Measurements from ENCODE around the gene RUNX2.
"Not testable (repeated sequence)": the region's sequence is repeated elsewhere in the genome, so short reads cannot be mapped to it uniquely, and the experiment has no call there.

RUNX2 gene

DNA sequence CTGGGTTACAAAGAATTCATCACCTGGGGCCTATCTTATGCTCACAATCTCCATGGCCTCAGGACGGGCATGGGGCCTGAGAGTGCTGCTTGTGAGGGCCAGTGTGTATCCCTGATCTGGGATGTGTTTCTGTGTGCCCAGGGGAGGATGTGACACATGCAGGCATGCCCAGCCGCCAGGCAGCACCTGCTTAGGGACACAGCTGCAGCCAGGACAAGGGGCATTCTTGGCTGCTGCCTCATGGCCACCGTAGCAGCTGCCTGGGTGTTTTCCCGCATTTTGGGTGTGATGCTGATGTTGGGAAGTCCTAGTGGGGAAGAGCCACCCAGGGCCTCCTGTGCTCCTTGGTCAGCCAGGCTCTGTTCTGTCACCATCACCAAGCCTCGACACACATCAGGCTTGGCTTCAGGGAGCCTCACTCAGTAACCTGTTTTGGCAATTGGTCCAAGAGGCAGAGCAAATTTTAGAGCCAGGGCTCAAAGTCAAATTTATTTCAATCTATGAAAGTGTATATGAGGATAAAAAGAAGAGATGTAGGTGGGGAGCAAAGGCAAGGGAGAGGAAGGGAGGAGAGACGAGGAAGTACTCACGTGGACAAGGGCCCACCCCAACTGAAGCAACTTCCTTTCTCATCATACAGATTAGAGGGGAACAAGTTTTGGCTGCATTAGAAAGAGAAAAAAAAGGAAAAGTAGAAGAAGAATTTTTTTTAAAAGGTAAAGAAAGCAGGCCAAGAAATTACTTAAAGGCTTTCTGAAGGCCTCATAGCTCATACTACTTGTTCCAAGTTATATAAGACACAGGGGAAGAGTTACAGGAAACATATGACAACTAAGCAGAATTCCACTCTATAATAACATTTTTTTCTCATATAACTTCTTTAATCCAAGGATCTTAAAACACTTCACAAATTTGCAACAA is 319.5 kb downstream of the RUNX2 start:
- peak; percentile 22 for DNase-seq (ENCODE audit: low spot score)

- DNase-seq (ENCODE audit: low spot score) = no peak
Observed at GRCh38 chr6:45648262-45648620, 320.1 kb downstream of the RUNX2 start.

GRCh38 chr6:45650524-45651135 is 322.5 kb downstream of the RUNX2 start:
- DNase-seq (ENCODE audit: low spot score) = no peak

- no peak for DNase-seq (ENCODE audit: low spot score)
Observed at GRCh38 chr6:45651301-45651700, 323.2 kb downstream of the RUNX2 start.

DNA sequence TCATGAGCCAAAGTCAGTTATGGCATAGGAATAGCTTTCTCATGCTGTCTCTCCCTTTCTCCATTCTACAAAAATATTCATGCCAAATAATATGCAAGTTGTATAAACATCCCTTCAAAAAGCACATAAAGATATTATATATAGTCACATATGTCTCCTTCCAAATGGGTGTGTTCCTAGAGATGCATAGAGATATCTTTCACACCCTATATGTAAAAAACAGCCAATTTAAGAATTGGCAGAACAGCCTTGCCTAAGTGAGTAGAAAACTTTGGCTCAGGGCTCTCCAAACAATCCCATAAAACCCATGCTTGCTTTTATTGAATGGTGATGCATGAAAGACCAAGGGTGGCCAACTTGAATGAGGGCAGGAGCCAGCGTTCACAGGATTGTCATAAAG is 324.3 kb downstream of the RUNX2 start:
- DNase-seq (ENCODE audit: low spot score) = no peak

DNA sequence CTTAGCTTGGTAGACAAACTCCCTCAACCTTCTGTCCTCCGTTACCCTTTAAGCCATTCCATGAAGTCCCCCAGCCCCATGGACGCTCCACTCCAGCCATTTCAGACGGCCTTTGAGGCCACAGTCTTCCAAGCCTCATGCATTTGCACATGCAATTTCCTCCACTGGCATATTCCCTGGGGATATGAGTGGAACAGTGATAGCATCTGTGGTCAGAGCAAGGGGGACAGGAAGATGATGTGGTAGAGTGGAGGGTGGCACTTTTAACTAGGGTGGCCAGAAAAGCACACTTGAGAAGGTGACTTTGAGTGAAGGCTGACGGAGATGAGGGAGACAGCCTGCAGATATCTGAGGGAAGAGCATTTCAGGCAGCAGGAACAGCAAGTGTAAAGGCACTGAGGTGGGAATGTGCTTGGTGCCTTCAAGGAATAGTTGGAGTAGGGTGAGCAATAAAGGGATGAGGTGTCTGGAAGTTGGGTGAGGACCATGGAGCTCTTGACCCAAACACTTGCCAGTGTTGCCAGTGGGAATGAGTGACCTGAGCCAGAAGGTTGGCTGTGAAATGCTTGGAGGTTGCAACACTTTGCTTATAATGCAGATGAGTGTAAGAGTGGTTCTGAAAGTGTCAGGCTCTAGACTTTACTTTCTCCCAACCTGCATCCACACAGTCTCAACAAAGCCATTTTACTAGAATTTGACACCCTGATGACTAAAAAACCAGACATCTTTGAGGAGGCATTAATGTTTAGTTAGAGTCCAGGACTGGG is 325.2 kb downstream of the RUNX2 start:
- no peak for DNase-seq (ENCODE audit: low spot score)

- DNase-seq (ENCODE audit: low spot score) = no peak
Observed at GRCh38 chr6:45654673-45655072, 326.5 kb downstream of the RUNX2 start.

- DNase-seq (ENCODE audit: low spot score) = no peak
Observed at GRCh38 chr6:45655745-45656476, 327.8 kb downstream of the RUNX2 start.

GRCh38 chr6:45657226-45657625 is 329.1 kb downstream of the RUNX2 start:
- DNase-seq (ENCODE audit: low spot score) = no peak

DNA sequence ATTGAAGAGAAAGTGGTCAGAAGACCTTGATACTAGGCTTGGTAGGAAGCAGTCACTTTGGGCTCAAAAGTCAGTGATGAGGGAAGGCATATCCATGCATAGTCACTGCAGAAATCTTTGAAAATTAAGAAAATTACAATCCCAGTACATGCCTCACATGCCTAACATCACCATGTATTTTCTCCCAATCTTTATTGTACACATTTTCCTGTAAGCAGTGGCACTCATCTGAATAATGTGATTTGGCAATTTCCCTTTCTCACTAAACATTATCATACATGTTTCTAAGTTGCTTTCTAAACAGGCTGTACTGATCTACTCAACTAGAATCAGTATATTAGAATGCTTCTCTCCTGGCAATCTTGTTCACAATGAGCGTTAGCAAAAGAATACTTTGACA is 330.3 kb downstream of the RUNX2 start:
- no peak for DNase-seq (ENCODE audit: low spot score)

GRCh38 chr6:45658958-45659357 is 330.8 kb downstream of the RUNX2 start:
- peak; percentile 46 for DNase-seq (ENCODE audit: low spot score)

- DNase-seq (ENCODE audit: low spot score) = no peak
Observed at GRCh38 chr6:45661661-45662060, 333.5 kb downstream of the RUNX2 start.

DNA sequence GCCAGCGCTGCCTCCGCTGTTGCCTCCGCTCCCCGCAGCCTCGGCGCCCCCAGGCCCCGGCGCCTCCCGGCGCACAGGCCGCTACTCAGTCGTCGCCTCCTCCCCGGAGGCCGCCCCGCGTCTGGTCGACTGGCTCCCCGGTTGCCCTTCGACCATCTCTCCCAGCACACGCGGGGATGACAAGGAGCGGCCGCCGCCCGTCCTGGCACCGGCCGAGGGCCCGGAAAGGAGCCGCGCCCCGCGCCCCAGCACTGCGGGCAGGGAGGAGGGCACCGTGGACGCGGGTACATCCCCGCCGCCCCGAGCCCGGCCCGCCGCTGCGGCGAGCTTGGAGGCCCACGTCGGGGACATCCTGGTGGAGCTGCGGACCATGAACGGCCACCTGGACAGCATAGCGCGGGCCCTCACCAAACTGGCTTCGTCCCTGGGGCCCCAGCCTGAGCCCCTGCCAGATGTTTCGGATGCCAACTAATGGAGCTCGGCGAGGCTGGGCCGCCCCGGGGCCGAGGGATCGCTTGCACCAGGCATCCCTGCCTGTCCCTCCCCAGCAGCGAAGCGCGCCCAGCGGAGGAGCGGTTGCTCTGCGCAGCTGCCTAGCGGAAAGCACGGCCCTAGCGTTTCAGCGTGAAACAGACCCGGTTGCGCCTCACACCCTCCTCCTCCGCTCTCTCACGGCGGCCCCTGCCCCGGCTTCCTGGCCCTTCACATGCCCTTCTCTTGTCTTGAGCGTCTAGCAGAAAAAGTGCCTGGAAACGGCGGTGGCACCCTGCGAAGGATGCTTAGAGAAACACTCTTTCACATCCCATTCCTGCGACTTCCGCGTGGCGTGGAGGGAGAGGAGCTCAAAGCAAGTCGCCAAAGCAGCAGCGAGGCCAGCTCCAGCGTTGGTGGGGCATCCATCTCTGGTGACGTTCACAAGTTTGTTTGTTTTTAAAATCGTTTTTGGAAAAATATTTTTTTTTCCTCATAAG is 335.4 kb downstream of the RUNX2 start:
- DNase-seq (ENCODE audit: low spot score) = peak; percentile 46

DNA sequence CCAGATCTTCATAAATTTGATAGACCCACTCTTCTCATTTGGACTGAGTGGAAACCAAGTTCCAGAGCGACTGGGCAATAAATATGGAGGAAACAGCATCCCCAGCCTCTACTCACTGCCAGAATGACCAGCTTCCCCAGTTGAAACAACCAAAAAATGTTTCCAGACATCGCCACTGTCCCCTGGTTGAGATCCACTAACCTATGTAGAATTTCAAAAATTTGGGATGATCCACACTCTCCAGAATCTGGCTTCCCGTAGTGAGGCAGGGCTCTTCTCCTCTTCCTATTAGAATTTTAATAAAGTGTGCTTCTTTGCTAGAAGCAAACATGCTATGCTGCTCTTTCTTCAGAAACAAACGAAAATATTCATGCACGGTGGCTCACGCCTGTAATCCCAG is 336.6 kb downstream of the RUNX2 start:
- DNase-seq (ENCODE audit: low spot score) = no peak

GRCh38 chr6:45665859-45666258 is 337.7 kb downstream of the RUNX2 start:
- DNase-seq (ENCODE audit: low spot score) = no peak

- no peak for DNase-seq (ENCODE audit: low spot score)
Observed at GRCh38 chr6:45666846-45667245, 338.7 kb downstream of the RUNX2 start.

GRCh38 chr6:45667300-45667699 is 339.2 kb downstream of the RUNX2 start:
- DNase-seq (ENCODE audit: low spot score) = peak; percentile 27

DNA sequence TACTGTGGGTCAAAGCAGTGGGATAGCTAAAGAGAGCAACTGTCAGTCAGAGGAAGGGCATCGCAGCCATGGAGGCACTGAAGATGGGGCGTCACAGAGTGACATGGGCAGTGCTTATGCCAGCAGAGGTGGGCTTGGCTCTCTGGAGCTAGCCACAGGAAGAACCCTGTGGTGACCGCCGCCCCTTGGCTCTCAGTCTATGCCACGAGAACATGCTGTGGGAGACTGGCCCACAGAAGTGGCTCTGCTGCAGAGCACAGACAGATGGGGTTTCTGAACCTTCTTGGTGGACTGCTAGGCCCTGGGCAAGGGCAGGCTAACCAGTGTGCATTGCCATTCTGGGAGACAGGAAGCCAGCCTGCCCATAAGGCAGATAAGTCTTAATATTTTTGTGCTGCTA is 339.6 kb downstream of the RUNX2 start:
- DNase-seq (ENCODE audit: low spot score) = no peak

- DNase-seq (ENCODE audit: low spot score) = no peak
Observed at GRCh38 chr6:45668705-45669104, 340.6 kb downstream of the RUNX2 start.

DNA sequence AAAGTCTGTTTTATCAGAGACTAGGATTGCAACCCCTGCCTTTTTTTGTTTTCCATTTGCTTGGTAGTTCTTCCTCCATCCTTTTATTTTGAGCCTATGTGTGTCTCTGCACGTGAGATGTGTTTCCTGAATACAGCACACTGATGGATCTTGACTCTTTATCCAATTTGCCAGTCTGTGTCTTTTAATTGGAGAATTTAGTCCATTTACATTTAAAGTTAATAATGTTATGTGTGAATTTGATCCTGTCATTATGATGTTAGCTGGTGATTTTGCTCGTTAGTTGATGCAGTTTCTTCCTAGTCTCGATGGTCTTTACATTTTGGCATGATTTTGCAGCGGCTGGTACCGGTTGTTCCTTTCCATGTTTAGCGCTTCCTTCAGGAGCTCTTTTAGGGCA is 345.0 kb downstream of the RUNX2 start:
- not testable (repeated sequence) for DNase-seq (ENCODE audit: low spot score)

DNA sequence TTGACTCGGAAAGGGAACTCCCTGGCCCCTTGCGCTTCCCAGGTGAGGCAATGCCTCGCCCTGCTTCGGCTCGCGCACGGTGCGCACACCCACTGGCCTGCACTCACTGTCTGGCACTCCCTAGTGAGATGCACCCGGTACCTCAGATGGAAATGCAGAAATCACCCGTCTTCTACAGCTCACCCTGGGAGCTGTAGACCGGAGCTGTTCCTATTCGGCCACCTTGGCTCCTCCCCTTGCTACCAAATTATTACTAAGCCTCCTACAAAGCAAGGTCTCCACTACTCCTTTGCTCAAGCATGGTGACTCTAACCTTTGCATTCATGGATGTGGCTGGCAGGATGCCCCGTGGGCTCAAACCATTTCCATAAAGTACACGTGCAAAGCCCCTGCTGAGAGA is 347.0 kb downstream of the RUNX2 start:
- not testable (repeated sequence) for DNase-seq (ENCODE audit: low spot score)

All from Ammon's horn (tissue), 1 donor.